Sigmoid colon (tissue), 7 donors: Measurements from ENCODE around the gene TRMT1. TPM values are rescaled to one million over a fixed set of nuclear protein-coding genes. Genes with fewer than 3 reads are reported as not detected.
"Not testable (repeated sequence)": the region's sequence is repeated elsewhere in the genome, so short reads cannot be mapped to it uniquely, and the experiment has no call there.

Experiments
- DNase-seq: peaks from one replicate; pipeline ENCODE4 v3.0.0-alpha.2; 2019
- H3K27ac ChIP-seq, 4 donors: fragments of 200-600 bp; sonication (generic); one replicate each; pipeline ENCODE4 v1.5.1; 2016 to 2019; ENCODE audit warnings: mild to moderate bottlenecking in 1 of 4
- H3K27me3 ChIP-seq, 3 donors: fragments of 200-600 bp; sonication (generic); one replicate each; pipeline ENCODE4 v1.5.1; 2019; ENCODE audit warnings: mild to moderate bottlenecking in 1 of 3
- H3K36me3 ChIP-seq, 4 donors: fragments of 200-600 bp; sonication (generic); one replicate each; pipeline ENCODE4 v1.5.1; 2016 to 2019
- H3K4me1 ChIP-seq, 4 donors: fragments of 200-600 bp; sonication (generic); one replicate each; pipeline ENCODE4 v1.5.1; 2017 to 2019
- H3K4me3 ChIP-seq, 4 donors: fragments of 200-600 bp; sonication (generic); one replicate each; pipeline ENCODE4 v1.5.1; 2017 to 2019; ENCODE audit warnings: mild to moderate bottlenecking in 2 of 4, moderate library complexity in 1 of 4
- H3K9me3 ChIP-seq, 4 donors: fragments of 200-600 bp in 3 of 4; sonication (generic) in 3 of 4; one replicate each; pipeline versions ENCODE4 v1.5.1 to v1.6.1; 2013 to 2019
- EP300 ChIP-seq, 4 donors: sonication (generic); formaldehyde crosslinking; IDR thresholded peaks; one replicate each; pipeline ENCODE4 v1.6.1; 2017; ENCODE audit warnings: antibody characterized with exemption in 4 of 4
- POLR2A ChIP-seq, 2 donors: fragments of 450-650 bp; IDR thresholded peaks; one replicate each; pipeline ENCODE4 v1.6.1; 2016; ENCODE audit warnings: antibody characterized with exemption in 2 of 2, mild to moderate bottlenecking in 2 of 2, moderate library complexity in 2 of 2
- POLR2AphosphoS5 ChIP-seq, 4 donors: sonication (generic); formaldehyde crosslinking; IDR thresholded peaks; one replicate each; pipeline ENCODE4 v1.6.1; 2017; ENCODE audit warnings: antibody characterized with exemption in 4 of 4
- WGBS, 2 donors: extraction: QIAGEN DNeasy Blood & Tissue Kit; methylation state at CpG; one replicate each; pipeline ENCODE4 v1.1.7; 2013; 5-methylcytosine and 5-hydroxymethylcytosine counted together
- intact Hi-C: fragments of 100-400 bp; cut with DNase I; formaldehyde crosslinking; loops from one replicate; pipeline ENCODE4 v1.15.1; 2023
- polyA plus RNA-seq, 3 donors: library from polyadenylated mRNA; stranded (reverse); fragments of 200-250 nt; gene quantifications; one replicate each; pipeline ENCODE4 v1.2.3, GENCODE V29; 2013
- total RNA-seq, 4 donors: library from RNA; depleted of rRNA; stranded (reverse); fragments of >200 nt; gene quantifications; one replicate each; pipeline ENCODE4 v1.1.0, GENCODE V29; 2016
- TF ChIP-seq, protein P1 (sequence below), 4 experiments: fragments of 450-650 bp in 3 of 4; fragments of 200-600 bp in 1 of 4; IDR thresholded peaks; one replicate each; pipeline ENCODE4 v1.5.1; 2016 to 2019; ENCODE audit warnings: antibody characterized with exemption in 4 of 4, mild to moderate bottlenecking in 3 of 4, moderate library complexity in 2 of 4
- donor health status: healthy with polysubstance abuse.
- donor health status: Bipolar disorder and iron deficiency.
- donor health status: healthy.

TRMT1 gene
- total and polyA plus RNA-seq, 7 donors, result 6.7 to 48.6 (median 19.3) TPM

DNA sequence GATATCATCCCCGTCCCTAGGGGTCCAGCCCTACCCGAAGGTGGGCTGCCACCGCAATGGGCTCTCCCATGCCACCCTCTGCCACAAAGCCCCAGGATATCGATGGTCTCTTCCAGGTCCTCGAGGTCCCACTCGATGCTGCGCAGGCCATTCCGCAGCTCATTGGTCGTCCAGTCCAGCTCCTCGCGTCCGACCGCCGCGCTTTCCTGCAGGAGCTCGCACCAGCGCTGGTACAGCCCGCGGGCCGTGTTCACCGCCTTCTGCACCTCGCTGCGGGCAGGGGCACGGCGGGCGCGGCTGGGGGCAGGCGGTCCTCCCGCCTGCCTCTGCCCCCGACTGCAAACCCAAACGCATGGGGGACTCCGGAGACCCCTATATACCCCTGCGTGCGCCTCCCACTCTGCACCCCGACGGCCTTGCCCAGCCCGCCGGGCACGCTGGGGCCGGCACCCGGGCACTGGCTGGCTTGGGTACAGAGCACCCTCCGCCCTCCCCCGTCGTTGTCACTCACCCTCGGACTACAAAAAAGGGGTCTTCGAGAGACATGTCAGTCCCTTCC is 33.2 kb upstream of the TRMT1 start:
- Histone ChIP-seq H3K27ac (peak overlapping the region; percentile 92 to 100 (median 100)), H3K4me3 (peak overlapping the region; percentile 64 to 96 (median 92)), H3K36me3 (peaks cover 1 to 14% (median 6%) of the 10 kb centered on the region in 4 donors), H3K4me1 (peaks cover 6 to 24% (median 16%) of the 10 kb centered on the region in 4 donors), H3K27me3 (no peaks in the 10 kb centered on the region), H3K9me3 (no peaks in the 10 kb centered on the region)
- peak; percentile 84 for DNase-seq
- WGBS, 2 donors, result 1% methylated on average over 46 of the region's 46 CpGs
- intact Hi-C loops, result loop anchor here (2.0 to 10.0 kb wide), 5 partner anchors 32 to 357 kb away; partner anchors contain the start of genes JUNB, LYL1, NACC1 and NFIX
- TF ChIP-seq EP300 (IDR thresholded peaks at IDR 0.05) (peak in 1 of 4 donors; percentile 2), POLR2AphosphoS5 (IDR thresholded peaks at IDR 0.05) (no peak), POLR2A (IDR thresholded peaks at IDR 0.05) (no peak)

DNA sequence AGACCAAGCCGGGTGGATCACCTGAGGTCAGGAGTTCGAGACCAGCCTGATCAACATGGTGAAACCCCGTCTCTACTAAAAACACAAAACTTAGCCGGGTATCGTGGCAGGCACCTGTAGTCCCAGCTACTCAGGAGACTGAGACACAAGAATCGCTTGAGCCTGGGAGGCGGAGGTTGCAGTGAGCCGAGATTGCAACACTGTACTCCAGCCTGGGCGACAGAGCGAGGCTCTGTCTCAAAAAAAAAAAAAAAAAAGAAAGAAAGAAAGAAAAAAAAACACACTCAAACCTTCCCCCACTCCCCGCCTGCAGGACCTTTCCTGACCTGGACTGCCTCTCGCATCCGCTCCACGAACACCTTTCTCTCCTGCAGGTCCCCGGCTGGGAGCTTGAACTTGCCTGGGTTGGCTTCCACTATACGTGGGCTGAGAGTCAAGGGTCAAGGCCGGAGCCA is 32.7 kb upstream of the TRMT1 start:
- H3K4me3 ChIP-seq, result peak overlapping the region; percentile 64 to 96 (median 92)
- WGBS, 2 donors, result 13 to 51% methylated on average over 17 of the region's 17 CpGs
- peaks cover 6 to 19% (median 10%) of the 10 kb centered on the region in 4 donors for H3K36me3 ChIP-seq
- not testable (repeated sequence) for H3K9me3 ChIP-seq, DNase-seq, H3K27me3 ChIP-seq
- H3K4me1 ChIP-seq, result peaks cover 6 to 22% (median 14%) of the 10 kb centered on the region in 4 donors
- intact Hi-C loops, result loop anchor here (2.0 kb wide), 1 partner anchor 114 kb away; no protein-coding TSS in a partner anchor
- H3K27ac ChIP-seq, result peak overlapping the region; percentile 92 to 100 (median 100)

DNA sequence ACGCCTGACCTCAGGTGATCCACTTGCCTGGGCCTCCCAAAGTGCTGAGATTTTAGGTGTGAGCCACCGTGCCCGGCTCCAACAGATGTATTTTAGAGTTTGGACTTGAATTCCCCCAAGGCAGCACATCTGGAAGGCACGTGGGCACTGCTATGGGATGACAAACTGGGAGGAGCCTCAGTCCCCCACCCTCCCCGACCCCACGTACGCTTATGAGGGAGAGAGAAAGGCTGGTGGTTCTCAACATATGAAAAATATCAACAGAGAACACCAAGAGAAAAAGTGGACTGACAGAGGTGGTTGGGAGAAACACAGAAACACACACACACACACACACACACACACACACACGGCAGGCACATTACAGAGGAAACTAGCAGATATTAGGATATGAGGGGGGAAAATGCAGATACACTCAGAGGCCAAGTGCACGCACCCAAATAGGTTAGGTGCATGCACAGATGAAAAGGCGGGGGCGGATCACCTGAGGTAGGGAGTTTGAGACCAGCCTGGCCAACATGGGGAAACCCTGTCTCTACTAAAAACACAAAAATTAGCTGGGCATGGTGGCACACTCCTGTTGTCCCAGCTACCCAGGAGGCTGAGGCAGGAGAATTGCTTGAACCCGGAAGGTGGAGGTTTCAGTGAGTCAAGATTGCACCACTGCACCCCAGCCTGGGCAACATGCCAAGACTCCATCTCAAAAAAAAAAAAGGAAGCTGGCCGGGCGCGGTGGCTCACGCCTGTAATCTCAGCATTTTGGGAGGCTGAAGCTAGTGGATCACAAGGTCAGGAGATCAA is 30.4 kb upstream of the TRMT1 start:
- Histone ChIP-seq H3K27ac (no peak overlapping the region), H3K36me3 (peaks cover 7 to 35% (median 14%) of the 10 kb centered on the region in 4 donors), H3K27me3 (no peaks in the 10 kb centered on the region), H3K4me1 (peaks cover 0 to 19% (median 14%) of the 10 kb centered on the region in 4 donors), H3K9me3 (no peaks in the 10 kb centered on the region), H3K4me3 (no peak overlapping the region)
- intact Hi-C loops, result no loop called here
- no peak for DNase-seq
- 54 to 78% methylated on average over 16 of the region's 16 CpGs for WGBS, 2 donors
- TF ChIP-seq POLR2AphosphoS5 (IDR thresholded peaks at IDR 0.05) (no peak), POLR2A (IDR thresholded peaks at IDR 0.05) (no peak), EP300 (IDR thresholded peaks at IDR 0.05) (no peak)
- TF ChIP-seq, protein P1, sequence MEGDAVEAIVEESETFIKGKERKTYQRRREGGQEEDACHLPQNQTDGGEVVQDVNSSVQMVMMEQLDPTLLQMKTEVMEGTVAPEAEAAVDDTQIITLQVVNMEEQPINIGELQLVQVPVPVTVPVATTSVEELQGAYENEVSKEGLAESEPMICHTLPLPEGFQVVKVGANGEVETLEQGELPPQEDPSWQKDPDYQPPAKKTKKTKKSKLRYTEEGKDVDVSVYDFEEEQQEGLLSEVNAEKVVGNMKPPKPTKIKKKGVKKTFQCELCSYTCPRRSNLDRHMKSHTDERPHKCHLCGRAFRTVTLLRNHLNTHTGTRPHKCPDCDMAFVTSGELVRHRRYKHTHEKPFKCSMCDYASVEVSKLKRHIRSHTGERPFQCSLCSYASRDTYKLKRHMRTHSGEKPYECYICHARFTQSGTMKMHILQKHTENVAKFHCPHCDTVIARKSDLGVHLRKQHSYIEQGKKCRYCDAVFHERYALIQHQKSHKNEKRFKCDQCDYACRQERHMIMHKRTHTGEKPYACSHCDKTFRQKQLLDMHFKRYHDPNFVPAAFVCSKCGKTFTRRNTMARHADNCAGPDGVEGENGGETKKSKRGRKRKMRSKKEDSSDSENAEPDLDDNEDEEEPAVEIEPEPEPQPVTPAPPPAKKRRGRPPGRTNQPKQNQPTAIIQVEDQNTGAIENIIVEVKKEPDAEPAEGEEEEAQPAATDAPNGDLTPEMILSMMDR (IDR thresholded peaks at IDR 0.05), result no peak

DNA sequence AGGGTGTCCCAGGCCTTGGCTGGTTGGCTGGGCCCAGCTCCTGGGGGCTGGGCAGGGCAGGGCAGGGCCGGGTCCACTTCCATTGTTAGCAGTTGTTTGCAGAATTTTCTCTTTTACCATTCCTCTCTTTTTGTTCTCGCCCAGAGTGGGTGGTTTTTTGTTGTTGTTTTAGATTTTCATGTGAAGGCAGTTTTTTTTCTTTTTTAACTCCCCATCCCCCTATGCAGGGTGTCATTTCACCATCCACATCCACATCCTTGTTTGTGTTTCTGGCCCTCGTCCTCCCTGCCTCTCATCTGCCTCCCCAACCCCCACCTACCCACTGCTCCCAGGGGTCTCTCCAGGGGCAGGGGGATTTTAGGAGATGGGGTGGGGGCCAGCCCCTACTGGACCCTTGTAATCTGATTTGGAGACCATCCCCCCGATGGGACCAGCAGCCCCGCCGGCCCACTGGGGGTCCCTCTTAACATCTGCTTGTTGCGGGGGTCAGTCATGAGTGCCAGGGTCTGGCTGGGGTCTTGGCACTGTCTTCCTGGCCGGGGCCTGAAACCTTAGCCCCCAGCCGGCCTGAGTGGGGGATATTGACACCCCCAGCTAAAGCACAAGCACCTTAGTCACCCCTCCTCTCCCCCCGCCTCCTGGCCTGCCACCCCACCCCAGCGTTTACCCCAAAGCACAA is 23.2 kb upstream of the TRMT1 start:
- H3K36me3 ChIP-seq, result peaks cover 7 to 75% (median 37%) of the 10 kb centered on the region in 4 donors
- H3K27me3 ChIP-seq, result no peaks in the 10 kb centered on the region
- H3K4me1 ChIP-seq, result peaks cover 0 to 9% (median 4%) of the 10 kb centered on the region in 4 donors
- TF ChIP-seq EP300 (IDR thresholded peaks at IDR 0.05) (no peak), POLR2AphosphoS5 (IDR thresholded peaks at IDR 0.05) (no peak), POLR2A (IDR thresholded peaks at IDR 0.05) (no peak)
- TF ChIP-seq, protein P1 (IDR thresholded peaks at IDR 0.05), result no peak
- H3K9me3 ChIP-seq, result no peaks in the 10 kb centered on the region
- no peak overlapping the region for H3K27ac ChIP-seq
- intact Hi-C loops, result no loop called here
- no peak for DNase-seq
- H3K4me3 ChIP-seq, result no peak overlapping the region
- 78 to 85% methylated on average over 11 of the region's 11 CpGs for WGBS, 2 donors

DNA sequence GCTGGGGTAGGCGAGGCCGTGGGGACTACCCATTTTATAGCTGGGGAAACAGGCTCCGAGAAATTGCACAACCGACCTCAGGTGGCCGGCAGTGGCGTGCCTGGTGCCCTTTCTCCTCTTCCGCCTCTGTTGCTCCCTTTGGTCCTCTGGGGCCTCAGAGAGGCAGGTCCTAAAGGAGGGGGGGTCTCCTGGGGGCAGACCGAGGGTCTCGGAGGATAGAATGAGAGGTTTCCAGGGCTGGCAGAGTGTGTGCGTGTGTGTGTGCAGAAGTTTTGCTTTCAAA is 22.3 kb upstream of the TRMT1 start:
- peaks cover 0 to 17% (median 9%) of the 10 kb centered on the region in 4 donors for H3K4me1 ChIP-seq
- intact Hi-C loops, result no loop called here
- DNase-seq, result no peak
- H3K4me3 ChIP-seq, result no peak overlapping the region
- H3K9me3 ChIP-seq, result no peaks in the 10 kb centered on the region
- peaks cover 0 to 66% (median 29%) of the 10 kb centered on the region in 4 donors for H3K36me3 ChIP-seq
- H3K27me3 ChIP-seq, result no peaks in the 10 kb centered on the region
- H3K27ac ChIP-seq, result no peak overlapping the region
- TF ChIP-seq POLR2A (IDR thresholded peaks at IDR 0.05) (no peak), EP300 (IDR thresholded peaks at IDR 0.05) (no peak), POLR2AphosphoS5 (IDR thresholded peaks at IDR 0.05) (no peak)
- TF ChIP-seq, protein P1 (IDR thresholded peaks at IDR 0.05), result no peak
- WGBS, 2 donors, result 79 to 84% methylated on average over 10 of the region's 10 CpGs
